NCI-H2227 (cell line): Measurements from ENCODE around the gene LRP6.
"Not testable (repeated sequence)": the region's sequence is repeated elsewhere in the genome, so short reads cannot be mapped to it uniquely, and the experiment has no call there.

Source experiments
- DNase-seq: peaks from one replicate; lab custom pipeline; 2025; ENCODE audit not compliant: unreplicated experiment; lab: John Stamatoyannopoulos, UW

LRP6 gene

GRCh38 chr12:12265571-12266388 lies 1.1 kb downstream of the LRP6 start:
- DNase-seq = peak; percentile 19

GRCh38 chr12:12265035-12265434 lies 1.8 kb downstream of the LRP6 start:
- DNase-seq = no peak

- no peak for DNase-seq
Observed at GRCh38 chr12:12263909-12264308, 2.9 kb downstream of the LRP6 start.

GRCh38 chr12:12256291-12256757 lies 10.5 kb downstream of the LRP6 start:
- not testable (repeated sequence) for DNase-seq

GRCh38 chr12:12254553-12254952 lies 12.3 kb downstream of the LRP6 start:
- no peak for DNase-seq

GRCh38 chr12:12249216-12250050 lies 17.4 kb downstream of the LRP6 start:
- DNase-seq = no peak

- no peak for DNase-seq
Observed at GRCh38 chr12:12247584-12247983, 19.3 kb downstream of the LRP6 start.

GRCh38 chr12:12244341-12244740 lies 22.5 kb downstream of the LRP6 start:
- no peak for DNase-seq

- no peak for DNase-seq
Observed at GRCh38 chr12:12240662-12241340, 26.0 kb downstream of the LRP6 start.

GRCh38 chr12:12239127-12239526 lies 27.7 kb downstream of the LRP6 start:
- DNase-seq = no peak

GRCh38 chr12:12238605-12239004 lies 28.2 kb downstream of the LRP6 start:
- DNase-seq = no peak

GRCh38 chr12:12236896-12237295 lies 29.9 kb downstream of the LRP6 start:
- no peak for DNase-seq

GRCh38 chr12:12230275-12230674 lies 36.6 kb downstream of the LRP6 start:
- no peak for DNase-seq

- DNase-seq = no peak
Observed at GRCh38 chr12:12229556-12230092, 37.2 kb downstream of the LRP6 start.

- DNase-seq = no peak
Observed at GRCh38 chr12:12228402-12228801, 38.4 kb downstream of the LRP6 start.

- no peak for DNase-seq
Observed at GRCh38 chr12:12226187-12226586, 40.7 kb downstream of the LRP6 start.

- DNase-seq = no peak
Observed at GRCh38 chr12:12224240-12224940, 42.5 kb downstream of the LRP6 start.

GRCh38 chr12:12221560-12221959 lies 45.3 kb downstream of the LRP6 start:
- peak; percentile 14 for DNase-seq

GRCh38 chr12:12219664-12220063 lies 47.2 kb downstream of the LRP6 start:
- no peak for DNase-seq

GRCh38 chr12:12217018-12217359 lies 49.9 kb downstream of the LRP6 start:
- DNase-seq = no peak
